HG03378 (cell line): ENCODE measurements around the gene COL9A2.

ENCODE experiments used
- ATAC-seq: cut with Tn5 transposase; IDR thresholded peaks from one replicate; pipeline ENCODE4 v1.9.1; 2021; ENCODE audit warnings: mild to moderate bottlenecking, moderate library complexity; ENCODE audit not compliant: unreplicated experiment

The COL9A2 gene

DNA sequence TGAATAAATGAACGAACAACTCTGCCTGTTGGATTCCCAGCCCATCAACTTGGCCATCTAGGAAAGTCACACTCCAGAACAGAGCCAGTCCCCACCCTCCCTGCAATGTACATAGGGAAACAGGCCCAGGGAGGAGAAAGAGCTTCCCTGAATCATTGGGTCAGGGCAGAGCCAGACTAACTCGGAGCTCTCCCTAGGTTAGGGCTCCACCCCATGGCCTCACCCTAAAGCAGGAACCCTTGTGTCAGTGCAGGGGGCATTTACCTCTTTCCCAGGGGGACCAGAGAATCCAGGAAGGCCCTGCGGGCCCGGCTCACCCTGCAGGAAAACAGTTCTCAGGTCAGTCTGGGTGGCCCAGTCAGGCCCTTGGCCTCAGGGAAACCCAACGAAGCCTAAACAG lies 11.6 kb downstream of the COL9A2 start:
- no peak for ATAC-seq

DNA sequence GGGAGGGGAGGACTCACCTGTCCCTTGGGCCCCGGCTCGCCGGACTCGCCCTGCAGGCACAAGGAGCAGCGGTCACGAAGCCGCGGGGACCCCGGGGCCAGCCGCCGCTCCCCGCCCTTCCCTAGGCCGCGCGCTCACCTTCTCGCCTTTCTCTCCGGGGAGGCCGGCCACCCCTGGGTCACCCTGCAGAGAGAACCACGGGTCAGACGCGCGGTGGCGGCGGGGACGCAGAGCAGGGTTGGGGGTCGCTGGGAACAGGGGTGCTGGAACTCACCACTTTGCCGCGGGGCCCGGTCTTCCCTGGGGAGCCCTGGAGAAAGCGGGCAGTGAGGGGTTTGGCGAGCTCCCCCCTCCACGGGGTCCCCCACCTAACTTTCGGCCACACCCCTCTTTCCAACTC lies 13.3 kb downstream of the COL9A2 start:
- no peak for ATAC-seq

DNA sequence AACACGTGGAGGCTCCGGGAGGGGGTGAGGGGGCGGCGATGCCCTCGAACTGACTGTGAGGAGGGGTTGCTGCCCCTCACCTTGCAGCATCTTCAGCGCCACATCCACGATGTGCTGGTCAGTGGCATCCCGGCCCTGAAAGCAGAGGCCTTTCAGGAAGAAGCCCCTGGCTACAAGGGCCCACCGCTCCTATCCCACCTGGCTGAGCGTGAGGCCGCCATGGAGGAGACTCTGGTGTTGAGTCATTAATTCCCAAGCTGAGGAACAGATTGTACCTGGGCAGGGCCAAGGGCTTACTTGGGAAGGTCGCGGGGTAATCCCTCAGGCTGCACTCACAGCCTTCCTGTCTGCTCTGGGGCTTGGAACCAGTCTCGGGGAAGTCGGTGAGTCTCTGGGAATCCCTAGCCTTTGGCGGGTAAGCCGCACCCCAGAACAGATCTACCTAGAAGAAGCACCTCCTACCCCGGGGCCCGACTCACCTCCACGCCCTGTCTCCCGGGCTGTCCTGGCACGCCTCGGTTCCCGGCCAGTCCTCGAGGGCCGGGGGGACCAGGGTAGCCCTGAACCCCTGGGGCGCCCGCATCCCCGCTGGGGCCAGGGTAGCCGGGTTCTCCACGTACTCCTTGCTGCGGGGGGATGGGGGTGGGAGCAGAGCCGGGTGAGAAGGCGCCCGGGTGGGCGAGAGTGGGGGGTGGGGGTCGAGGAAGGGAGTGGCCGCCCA lies 13.9 kb downstream of the COL9A2 start:
- no peak for ATAC-seq

DNA sequence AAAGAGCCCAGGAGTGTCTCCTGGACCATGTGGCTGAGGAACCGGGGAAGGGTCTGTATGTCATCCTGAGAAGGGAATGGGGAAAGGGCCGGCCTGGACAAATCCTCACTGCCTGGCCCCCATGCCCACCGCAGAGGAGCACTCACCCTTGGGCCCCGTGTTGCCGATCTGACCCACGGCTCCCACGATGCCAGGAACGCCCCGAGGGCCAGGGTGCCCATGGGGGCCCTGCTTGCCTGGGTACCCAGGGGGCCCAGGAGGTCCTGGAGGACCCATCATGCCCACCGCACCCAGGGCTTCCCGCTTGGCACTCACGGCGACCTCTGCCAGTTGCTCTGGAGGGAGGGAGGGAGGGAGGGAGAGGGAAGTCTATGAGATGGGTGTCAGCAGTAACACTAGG lies 14.6 kb downstream of the COL9A2 start:
- ATAC-seq, result no peak

DNA sequence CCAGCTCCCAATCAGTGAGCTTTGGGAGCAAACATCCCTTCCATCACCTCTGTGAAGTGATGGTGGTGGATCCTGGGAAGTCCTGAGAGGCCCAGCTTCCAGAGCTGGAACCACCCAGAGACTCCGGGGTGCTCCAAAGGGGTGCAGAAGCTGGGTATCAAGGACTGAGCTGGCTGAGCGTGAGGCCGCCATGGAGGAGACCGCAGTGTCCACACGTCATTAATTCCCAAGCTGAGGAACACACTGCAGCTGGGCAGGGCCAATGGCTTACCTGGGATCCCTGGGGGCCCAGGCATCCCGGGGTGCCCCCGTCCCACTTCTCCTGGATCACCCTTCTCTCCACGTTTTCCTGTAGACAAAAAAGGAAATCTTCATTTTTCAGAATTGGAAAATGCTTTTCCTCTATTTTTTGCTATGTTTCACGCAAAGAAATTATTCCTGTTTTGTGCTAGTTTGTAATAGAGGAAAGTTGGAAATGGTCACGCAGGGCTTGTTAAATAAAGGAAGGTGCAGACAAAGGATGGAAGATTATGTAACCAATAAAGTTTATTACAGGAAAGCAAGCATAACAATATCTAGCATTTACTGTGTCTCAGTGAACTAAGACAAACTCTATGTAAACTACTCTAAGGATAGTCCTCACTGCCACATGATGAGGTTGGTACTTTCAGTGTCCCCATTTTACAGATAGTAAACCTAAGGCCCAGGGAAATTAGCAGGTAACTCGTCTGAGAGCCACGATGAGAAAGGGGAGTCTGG lies 15.4 kb downstream of the COL9A2 start:
- no peak for ATAC-seq

DNA sequence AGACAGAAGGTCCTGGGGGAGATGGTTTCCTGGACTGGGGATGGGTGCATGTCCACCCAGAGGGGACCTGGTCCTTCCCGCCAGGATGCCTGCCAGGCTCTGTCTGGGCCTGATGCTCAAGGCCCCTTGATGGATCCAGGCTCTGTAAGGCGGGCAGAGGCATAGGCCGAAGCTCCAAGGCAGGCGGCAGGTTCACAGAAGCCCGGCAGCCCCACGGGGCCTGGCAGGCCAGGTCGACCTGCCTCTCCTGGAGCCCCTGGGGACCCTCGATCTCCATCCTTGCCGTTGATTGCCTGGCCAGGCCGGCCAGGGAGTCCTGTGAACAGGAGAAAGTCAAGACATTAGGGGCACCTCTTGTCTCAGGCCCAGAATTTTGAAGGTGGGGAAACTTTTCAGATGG lies 16.0 kb downstream of the COL9A2 start:
- ATAC-seq, result no peak

DNA sequence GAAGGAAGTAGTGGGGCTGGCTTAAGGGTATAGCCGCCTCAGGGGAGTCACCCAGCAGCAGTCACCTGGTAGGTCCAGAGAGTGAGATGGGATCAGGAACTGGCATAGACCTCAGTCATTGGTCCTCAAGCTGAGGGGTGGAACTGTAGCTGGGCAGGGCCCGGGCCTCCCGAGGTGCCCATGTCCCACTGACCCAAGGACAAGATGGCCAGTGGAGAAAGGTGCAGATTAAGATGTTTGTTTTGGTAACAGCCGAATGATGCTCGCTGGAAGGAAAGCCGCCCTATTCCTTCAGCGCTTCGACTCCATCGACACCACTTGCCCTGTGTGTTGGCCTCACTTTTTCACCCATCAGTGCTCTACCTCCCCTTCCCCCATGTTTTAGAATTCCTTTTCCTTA lies 16.4 kb downstream of the COL9A2 start:
- ATAC-seq, result no peak

DNA sequence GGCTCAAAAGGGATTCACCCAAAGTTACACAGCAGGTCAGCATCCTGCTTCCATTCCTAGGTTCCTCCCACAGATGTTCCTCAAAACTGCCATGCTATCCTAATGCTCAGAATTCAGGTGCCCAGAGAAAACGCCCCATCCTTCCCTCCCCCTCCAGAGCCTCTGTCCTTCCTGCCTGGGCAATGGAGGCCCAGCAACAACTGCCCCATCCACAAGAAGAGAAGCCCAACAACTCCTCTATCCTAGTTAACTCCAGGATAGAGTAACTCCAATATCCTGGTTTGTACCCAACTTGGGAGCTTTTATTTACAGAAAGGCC lies 16.9 kb downstream of the COL9A2 start:
- ATAC-seq, result no peak

DNA sequence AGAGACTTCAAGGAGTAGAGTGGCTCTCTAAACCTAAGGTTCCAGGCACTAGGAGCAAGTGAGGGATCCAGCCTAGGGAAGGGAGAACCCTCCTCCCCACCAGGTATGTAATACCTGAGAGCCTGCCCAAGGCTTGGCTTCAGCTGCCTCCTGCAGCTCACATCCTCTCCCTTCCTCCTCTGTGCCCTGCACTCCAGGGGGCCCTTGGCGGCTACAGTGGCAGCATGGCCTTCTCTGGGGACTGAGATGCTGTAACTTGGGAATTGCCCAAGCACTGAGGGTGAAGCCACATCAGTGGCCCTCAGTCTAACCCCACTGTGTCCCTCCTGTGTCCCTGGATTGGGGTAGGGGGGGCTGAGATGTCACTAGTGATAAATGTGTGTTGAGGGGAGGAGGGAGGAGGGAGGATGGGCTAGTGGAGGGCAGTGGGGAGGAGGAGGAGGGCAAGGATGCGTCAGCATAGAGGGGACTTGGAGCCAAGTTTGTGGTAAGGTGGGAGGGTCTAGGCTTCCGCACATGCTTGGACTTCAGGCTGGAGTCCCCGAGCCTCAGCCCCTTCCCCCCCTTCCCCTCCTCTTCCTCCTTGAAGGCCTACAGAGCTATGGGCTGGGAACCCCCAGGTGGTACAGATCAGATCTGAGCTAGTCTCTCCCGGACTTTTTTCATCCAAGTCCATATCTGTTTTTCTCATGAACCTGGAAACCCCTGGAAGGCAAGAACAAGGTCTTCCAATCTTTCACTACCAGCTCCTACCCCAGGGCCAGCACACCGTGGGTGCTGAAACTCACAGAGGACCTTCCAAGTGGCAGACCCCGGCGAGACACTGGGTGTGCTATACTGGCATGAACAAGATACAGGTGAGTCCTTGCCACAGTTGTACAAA lies 17.5 kb downstream of the COL9A2 start:
- no peak for ATAC-seq

DNA sequence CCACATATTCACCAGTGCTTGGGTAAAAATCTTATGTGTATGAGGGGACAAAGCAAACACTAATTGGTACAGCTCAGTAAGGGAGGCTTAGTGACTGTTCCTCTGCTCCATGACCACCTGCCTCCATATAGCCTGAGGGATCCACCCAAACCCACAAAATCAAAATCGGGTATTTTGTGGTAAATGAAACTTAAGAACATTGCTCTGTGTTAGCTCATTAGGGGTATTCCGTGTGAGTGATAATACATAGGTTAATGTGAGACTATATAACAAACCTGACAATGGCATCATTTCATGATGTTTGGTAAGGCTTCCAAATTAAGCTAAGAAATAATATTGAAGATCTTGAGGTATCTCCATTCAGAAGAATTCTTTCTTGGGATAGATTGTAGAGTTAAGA lies 25.8 kb downstream of the COL9A2 start:
- ATAC-seq, result no peak

DNA sequence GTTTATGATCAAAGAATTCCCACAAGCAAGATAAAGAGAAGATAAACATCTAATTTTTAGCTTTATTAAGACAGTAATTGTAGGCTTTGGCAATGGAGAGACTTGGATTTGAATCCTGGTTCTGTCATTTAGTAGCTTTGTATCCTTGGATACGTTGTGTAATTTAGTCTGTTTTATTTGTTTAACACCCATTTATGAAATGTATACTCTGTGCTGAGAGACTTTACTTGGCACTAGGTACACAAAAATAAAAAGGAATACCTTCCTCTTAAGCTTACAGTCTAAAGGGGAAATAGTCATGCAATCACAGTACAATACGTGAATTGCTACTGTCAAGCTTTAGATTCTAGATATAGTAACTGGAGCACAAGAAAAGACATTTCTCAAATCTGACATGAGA lies 35.2 kb downstream of the COL9A2 start:
- no peak for ATAC-seq

DNA sequence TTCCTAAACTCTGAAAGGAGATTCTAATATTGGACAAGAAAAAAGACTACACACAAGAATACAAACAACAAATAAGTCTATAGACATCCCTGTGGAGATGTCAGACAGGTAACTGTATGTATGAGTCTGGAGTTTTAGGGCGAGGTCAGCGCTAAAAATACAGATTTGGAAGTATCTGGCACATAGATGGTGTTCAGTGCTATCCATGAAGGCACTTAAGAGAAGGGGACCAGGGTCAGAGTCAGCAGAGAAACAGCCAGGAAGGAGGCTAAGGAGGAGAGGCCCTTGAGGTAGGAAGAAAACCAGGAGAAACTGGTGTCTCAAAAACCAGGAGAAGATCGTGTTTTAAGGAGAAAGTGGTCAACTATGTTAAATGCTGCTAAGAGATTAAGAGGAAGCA lies 41.0 kb downstream of the COL9A2 start:
- no peak for ATAC-seq

DNA sequence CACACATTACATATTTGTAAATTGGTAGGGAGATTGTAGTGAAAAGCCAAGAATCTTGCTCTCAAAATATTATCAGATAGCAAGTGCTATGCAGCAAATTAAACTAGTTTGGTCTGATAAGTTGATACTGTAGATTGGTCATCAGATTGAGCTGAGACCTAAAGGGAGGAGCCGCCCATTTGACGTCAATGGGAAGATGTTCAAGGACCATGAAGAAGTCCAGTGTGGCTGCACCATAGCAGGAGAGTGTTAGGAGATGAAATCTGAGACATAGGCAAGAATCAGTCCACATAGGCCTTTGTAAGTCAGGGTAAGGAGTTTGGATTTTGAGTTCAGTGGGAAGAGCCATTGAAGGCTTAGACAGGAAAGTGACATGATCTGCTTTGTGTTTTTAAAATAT lies 42.8 kb downstream of the COL9A2 start:
- ATAC-seq, result no peak

DNA sequence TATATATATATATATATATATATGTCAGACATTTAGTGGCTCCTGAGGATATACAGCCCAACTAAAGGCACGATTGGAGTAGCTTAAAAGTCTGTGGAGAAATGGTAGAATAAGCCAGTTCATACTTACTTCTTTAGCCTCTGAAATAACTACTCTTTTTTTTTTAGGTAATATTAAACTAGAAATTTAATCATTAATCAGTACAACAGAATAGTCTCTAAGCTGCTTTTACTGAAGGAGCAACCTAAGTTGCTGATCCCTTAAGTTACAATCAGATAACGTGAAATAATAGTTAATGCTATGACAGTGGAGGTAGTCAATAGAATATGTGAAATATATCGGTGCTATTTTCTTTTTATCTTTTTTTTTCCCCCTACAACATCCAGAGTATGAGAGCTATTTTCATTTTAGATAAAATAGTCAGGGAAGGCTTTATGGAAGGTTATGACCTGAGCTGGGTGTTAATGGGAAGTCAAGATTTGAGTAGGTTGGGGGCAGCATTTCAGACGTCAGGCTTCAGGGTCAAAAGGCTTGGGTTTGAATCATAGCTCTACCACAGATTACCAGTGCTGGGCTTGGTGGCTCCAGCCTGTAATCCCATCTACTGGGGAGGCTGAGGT lies 43.4 kb downstream of the COL9A2 start:
- no peak for ATAC-seq

DNA sequence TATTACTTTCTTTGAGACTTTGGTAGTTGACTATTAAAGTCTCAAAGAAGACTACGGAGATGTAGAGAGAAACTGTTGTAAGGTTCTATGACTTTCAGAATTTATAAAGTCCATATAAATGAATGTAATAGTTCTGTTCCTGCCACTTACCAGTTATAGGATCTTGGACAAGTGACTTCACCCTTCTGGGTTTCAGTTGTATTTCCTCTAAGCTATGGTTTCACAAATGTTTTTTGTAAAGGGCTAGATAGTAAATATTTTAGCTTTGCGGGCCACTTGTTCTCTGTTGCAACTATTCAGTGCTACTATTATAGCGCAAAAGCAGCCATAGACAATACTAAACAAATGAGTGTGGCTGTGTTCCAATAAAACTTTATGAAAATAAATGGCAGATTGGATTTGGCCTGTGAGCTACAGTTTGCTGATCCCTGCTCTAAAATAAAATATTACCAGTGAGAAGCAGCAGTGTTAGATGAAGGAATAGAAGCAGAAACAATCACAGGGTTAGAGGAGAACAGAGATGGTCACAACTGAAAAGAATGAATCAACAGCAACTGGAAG lies 44.4 kb downstream of the COL9A2 start:
- no peak for ATAC-seq

DNA sequence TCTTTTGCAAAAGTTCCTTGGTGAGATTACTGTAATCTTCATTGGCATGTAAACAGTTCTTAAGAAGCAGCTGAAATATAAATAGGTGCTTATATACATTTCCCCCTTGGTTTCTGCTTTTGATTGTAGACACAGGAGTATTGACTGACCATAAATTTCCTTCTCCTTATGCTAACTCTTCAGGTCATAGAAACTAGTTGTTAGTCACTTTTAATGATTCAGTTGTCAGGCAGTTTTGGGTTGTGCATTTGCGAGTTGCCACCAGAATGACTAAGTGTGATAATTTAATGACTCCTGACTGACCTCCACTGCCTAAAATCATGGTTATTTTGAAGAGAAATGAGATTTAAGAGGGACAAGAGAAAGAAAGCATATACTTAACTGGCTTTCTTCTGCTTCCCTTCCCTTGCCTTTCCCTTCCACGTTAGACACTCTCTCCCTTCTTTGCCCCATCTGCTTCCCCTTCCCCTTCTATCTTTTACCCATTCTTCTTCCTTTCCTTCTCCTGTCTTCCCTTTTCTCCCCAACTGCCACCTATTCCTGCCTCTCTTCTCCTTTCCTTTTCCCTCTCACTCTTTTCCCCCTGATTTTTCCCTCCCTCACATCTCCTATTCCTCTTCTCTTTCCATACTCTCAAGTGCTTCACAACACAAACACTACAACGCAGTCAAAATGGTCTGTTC lies 46.8 kb downstream of the COL9A2 start:
- no peak for ATAC-seq

DNA sequence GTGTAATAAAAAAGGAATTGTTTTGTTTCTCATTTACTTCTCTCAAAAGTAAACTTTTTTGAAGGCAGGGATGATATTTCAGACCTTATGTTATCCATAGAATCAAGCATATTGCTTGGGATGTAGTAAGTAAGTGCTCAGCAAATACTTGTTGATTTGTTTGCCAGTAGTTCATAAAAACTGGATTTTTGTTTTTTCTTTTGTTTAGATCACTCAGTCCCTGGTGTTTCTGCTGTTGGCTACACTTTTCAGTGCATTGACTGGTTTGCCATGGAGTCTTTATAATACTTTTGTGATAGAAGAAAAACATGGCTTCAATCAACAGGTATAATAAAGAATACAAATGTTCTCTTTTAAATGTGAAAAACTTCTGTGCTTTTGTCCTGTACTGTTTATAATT lies 48.9 kb downstream of the COL9A2 start:
- no peak for ATAC-seq

DNA sequence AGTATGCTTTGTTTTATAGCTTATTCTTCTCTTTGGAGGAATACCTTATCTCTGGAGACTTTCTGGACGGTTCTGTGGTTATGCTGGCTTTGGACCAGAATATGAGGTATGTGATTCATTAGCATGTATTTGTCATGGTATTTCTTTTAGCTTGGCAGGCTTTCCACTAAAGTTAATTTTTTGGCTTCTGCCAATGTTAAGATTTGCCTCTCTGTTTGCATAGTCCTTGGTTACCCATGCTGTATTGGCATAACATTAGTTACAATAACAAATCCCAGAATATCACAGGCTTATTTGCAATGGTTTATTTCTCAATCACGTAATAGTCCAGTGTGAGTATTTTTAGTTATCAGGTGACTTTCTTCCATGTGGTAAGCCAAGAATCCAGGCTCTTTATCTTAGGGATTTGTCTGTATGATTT lies 49.3 kb downstream of the COL9A2 start:
- ATAC-seq, result no peak

DNA sequence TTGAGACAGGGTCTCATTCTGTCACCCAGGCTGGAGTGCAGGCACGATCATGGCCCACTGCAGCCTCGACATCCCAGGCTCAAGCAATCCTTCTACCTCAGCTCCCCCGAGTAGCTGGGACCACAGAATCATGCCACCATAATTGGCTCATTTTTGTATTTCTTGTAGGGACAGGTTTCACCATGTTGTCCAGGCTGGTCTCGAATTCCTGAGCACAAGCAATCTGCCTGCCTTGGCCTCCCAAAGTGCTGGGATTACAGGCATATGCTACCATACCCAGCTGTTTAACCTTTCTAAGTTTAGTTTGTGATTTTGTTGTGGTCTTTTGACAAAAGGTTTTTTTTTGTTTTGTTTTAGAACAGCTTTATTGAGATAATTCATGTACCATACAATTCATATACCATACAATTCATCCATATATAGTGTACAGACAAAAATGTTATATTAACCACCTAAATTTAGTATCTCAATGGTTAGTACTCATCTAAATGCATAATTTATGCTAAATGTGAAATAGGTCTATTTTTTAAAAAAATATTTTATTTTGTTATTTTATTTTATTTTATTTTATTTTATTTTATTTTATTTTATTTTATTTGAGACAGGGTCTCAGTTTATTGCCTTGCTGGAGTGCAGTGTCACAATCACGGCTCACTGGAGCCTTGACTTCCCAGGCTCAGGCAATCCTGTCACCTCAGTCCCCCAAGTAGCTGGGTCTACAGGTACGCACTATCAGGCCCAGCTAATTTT lies 50.1 kb downstream of the COL9A2 start:
- no peak for ATAC-seq

DNA sequence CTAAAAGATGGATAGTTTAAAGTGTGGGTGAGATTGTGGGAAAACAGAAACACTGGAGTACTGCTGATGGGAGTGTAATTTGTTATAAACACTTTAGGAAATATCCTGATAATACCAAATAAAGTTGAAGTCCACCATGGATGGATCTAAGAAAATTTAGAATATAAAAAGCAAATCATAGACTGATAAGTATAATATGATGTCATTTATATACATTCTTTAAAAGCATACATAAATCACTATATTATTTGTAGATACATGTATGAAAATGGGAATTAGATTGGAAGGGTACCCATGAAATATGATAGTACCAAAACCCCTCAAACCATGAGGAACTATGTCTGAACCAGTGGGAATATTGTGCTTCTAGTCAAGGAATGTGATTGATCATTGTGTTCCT lies 51.2 kb downstream of the COL9A2 start:
- no peak for ATAC-seq
